ENCODE measurements around the gene PAN3.

PAN3 gene

GRCh38 chr13:28340272-28340793 lies 202.0 kb downstream of the PAN3 start:
- DNase-seq = no peak

- DNase-seq = no peak
Measured at GRCh38 chr13:28342251-28342650, 203.9 kb downstream of the PAN3 start.

- DNase-seq = no peak
Measured at GRCh38 chr13:28344163-28344562, 205.8 kb downstream of the PAN3 start.

Data from activated T-cell treated with anti-CD3 and anti-CD28 coated beads, Interleukin-2, amount 50 U/mL, for 1 hour (primary cell).